Measurements from ENCODE around the gene SMIM36.
"Not testable (repeated sequence)": the region's sequence is repeated elsewhere in the genome, so short reads cannot be mapped to it uniquely, and the experiment has no call there.

Gene SMIM36

DNA sequence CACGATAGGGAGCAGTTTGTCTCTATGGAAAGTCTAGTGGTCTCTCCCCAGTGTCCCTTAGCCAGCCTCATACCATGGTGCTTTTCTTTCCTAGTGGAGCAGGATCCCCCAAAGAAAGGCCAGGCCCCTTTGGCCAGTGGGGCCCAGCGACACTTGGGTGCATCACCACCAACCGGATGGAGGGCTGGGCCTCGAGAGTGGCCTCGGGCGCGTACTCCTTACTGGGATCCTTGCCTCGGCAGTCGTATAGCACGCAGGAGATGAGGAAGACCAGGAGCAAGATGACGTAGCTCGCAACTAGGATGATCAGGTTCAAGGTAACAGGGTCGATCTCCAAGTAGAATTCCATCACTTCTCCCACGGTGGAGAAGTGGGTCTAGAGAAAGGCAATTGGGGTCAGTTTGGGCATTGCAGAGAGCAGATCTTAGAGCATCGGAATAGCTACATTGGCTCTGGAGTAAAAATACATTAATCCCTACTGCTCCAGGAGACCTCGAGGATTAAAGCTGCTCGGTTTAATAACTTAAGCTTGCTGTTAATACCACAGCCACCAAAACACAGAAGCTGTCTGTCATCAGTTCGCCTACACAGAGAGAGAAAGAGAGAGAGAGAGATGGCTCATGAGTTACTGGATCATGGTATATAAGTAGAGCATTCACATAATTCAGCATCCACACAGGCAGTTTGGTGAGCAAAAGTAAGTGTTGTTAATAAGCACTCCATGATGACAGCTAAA lies at the start of gene SMIM36:
TSS of gene SMIM36 (minus strand) at position 467 of the 736 bp plus-strand sequence.
- DNase-seq (ENCODE audit: extremely low read depth in 1 of 2, low read depth in 1 of 2), result no peak

DNA sequence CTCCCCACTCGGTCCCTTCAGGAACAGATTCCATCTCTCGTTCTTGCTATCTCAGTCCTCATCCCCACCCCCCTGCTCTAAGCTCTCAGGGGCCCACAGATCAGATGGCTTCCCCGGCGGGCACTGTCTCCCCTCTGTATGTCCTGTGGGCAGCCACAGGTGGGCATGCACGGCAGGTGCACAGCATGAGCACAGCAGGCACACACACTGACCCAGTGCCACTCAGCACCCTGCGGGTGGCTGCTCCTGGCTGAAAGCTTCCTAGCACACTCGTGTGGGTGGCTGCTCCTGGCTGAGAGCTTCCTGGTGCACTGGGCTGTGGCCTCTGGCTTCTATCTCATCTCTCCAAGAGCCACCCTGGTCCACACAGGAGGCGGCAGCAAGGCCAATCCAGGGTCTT lies 44.5 kb upstream of the SMIM36 start:
- no peak for DNase-seq (ENCODE audit: extremely low read depth in 1 of 2, low read depth in 1 of 2)

DNA sequence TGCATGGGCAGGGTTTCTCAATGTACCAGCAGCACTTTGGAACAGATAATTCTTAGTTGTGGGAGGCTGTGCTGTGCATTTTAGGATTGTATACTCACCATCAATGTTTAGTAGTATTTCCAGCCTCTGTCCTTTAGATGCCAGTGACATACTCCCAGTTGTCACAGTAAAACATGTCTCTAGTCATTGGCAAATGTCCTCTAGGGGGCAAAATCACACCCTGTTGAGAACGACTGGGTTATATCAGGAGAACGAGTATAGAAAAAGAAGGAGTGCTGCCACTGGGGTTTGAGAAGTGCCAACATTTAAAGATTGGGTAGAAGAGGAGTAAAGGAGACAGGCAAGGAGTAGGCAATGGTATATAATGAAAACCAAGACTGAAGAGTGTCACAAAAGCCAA lies 37.9 kb upstream of the SMIM36 start:
- no peak for DNase-seq (ENCODE audit: extremely low read depth in 1 of 2, low read depth in 1 of 2)

DNA sequence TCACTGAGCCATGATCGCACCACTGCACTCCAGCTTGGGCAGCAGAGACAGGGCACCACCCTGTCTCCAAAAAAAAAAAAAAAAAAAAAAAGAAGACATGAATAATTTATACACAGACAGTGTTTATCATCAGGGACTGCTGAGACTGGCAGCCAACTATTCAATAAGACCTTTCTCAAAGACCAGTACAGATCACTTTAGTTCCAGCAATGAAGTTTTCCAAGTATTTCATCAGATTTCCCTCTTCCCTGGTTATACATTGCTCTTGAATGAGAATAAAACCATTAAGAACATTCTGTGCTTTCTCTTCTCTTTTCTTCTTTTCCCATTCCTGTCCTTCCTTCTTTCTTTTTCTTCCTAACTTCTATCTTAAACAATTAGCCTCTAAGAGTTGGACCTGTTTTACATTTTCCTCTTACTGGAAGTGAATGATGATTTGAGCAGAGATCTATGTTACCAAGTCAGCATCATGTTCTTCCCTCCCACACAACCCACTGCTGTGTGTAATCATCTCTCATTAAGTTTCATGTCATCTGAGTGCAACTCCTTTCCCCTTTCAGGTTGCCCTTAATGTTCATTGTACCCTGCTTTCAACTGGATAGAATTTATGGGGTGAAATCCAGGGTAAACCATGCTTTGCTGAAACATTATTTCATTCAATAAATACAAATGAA lies 35.9 kb upstream of the SMIM36 start:
- DNase-seq (ENCODE audit: extremely low read depth in 1 of 2, low read depth in 1 of 2), result no peak

DNA sequence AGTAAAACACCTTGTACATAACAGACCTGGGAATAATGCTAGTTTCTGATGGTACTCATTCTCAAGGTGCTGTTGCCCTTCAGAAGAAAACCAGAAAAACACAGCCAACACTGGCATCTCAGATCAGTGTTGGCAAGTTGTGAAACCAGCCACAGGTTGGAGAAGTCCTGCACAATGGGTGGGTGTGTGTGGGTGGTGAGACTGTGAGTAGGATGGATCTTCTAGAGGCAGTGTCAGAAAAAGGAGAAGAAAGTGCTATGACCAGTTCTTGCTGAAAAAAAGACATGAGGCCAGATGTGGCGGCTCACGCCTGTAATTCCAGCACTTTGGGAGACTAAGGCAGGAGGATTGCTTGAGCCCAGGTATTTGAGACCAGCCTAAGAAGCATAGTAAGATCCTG lies 35.2 kb upstream of the SMIM36 start:
- no peak for DNase-seq (ENCODE audit: extremely low read depth in 1 of 2, low read depth in 1 of 2)

DNA sequence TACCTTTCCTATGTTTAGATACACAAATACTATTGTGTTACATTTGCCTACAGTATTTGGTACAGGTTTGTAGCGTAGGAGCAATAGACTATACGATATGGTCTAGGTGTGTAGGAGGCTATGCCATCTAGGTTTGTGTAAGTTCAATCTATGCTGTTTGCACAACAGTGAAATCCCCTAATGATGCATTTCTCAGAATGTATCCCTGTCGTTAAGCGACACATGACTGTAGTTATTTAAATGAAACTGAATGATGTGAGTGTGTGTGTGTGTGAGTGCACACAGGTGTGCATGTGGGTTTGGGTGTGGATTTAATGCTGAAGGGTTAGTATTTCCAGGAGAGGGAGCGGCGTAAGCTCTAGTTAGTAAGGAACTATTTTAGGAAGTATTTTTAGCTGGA lies 34.6 kb upstream of the SMIM36 start:
- no peak for DNase-seq (ENCODE audit: extremely low read depth in 1 of 2, low read depth in 1 of 2)

DNA sequence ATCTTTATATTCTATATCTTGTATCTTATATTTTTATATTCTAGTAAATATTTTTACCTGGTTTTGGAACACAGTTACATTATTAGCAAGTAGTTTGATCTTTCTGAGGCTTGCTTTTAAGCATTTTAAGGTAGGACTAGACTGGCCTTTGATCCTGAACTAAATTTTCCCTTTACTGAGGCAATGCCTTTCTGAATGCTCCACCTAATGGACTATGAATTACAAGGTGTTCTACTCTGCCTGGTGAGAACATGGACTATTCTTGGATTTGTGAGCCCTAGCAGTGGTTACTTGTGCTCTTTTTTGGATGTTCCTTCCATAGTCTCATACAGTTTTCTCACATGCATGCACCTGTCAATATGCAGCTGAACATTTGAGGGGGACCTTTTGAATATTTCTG lies 32.5 kb upstream of the SMIM36 start:
- DNase-seq (ENCODE audit: extremely low read depth in 1 of 2, low read depth in 1 of 2), result no peak

DNA sequence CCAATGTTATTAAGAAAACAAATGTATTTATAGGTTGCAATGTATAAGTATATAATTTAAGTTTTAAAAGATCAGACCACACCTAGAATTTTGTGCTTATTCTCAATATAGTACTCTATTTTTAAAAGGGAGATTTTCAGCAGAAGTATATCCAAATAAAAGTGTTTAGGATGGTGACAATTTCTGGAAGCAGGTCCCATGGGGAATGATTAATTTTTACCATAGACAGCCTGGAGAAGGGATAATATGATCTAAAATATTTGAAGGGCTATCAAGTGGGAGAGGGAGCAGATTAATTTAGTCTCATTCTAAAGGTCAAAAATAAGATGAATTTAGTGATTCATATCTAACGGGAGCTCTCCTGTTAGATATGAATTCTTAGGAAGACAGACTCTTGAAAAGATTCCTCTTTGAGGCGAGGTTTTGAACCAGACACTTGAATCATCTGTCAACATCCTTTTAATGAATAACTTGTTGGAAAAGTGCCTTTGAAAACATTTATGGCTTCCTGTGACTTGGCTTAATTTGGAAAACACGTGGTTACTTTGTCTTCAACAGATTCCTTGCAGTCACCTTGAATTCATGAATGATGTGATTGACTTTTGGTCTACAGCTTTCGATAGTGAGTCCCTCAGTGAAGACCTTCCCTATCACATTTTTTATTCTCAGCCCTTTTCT lies 29.3 kb upstream of the SMIM36 start:
- DNase-seq (ENCODE audit: extremely low read depth in 1 of 2, low read depth in 1 of 2), result no peak

DNA sequence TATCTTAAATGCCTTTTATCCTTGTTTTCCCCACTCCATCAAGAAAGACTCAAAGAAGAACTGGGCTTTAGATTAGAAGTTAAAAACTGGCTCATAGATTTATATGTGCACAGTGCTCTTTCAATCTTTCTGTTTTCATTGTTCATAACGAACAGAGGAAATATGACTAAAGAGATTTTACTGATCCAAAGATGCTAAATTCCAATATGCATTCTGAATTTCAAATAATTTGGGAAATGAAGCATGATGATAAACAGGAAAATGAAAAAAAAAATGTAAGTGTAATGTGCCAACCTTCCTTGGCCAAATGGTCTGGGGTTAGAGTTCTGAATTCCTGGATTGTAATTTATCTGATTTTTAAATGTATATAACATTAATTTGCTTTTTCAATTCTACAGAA lies 25.0 kb upstream of the SMIM36 start:
- no peak for DNase-seq (ENCODE audit: extremely low read depth in 1 of 2, low read depth in 1 of 2)

DNA sequence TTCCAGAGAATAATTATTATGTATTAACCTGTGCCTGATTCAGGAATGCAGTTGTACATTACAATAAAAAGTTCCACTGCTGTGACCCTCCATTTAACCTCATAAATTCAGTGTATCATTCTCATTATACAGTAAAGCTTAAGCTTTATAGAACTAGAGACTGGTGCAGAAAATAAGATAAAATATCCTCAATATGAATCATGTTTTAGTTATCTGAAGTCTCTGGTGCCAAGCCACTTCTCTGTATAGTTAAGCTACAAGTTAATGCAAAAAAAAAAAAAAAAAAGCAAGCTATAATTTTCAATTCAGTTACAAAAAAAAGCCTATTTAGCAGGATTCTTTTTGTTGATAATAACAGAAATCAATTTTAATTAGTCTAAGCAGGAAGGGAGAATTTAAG lies 22.4 kb upstream of the SMIM36 start:
- DNase-seq (ENCODE audit: extremely low read depth in 1 of 2, low read depth in 1 of 2), result no peak

DNA sequence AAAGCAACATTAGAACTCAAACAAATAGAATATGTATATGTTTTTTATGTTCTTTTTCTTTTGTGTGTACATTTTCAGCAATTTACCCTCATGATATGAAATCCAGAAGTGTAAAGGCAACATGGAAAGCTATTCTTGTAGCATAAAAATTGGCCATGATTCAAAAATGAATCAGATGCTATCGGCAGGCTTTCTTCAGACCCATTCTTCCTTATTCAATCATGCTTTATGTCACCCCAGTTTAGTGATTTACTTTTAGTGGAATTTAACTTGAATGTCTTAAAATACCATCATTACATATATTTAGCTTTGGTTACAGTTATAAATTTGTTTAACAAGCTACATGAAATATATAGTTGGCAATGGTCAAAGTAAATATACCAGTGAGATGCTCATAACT lies 21.4 kb upstream of the SMIM36 start:
- no peak for DNase-seq (ENCODE audit: extremely low read depth in 1 of 2, low read depth in 1 of 2)

DNA sequence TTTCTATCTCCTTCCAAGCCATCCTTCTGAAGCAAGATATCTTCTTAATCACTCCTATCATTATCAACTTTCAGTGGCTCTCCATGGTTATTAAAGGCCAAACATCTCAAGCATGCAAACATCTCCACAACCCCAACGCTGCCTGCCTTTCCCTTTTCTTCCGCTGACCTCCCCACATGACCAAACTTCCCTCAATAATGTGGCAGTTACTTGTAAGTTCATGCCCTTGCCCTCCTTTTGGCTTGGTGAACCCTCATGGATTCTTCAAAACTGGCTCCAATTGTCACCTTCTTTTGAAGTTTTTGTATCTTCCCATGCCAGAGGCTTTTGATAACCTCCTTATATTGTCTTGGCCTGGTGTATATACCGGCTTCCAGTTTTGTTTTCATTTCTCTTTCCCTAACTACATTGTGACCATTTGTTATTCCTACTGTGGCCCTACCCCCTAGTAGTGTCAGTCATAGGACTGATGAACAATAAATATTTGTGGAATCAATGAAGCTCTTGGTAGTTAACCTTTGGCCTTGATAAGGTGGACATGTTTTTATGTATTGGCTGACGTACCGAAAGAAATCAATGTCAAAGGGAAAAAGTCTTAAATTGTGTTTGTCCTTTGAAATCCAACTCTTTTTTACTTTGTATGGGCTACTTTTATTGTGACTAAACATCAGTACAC lies 19.9 kb upstream of the SMIM36 start:
- no peak for DNase-seq (ENCODE audit: extremely low read depth in 1 of 2, low read depth in 1 of 2)

DNA sequence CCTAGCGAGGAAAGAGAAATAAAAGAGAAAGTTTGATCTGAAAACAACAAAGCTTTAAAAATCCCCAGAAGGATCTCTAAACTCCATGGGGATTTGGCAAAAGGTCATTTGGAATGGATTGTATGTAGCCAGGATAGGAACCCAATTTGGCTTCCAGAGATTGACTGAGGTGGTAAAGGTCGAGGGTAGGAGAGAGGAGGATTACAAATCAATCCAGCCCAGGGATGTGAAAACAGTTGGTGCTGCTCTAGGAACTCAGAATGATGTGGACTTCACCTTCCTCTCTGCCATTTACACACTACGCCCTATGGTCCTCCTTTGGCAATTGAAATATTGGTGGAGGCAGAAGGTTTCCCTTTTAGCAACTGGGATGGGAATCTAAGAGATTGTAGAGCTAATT lies 18.8 kb upstream of the SMIM36 start:
- no peak for DNase-seq (ENCODE audit: extremely low read depth in 1 of 2, low read depth in 1 of 2)

DNA sequence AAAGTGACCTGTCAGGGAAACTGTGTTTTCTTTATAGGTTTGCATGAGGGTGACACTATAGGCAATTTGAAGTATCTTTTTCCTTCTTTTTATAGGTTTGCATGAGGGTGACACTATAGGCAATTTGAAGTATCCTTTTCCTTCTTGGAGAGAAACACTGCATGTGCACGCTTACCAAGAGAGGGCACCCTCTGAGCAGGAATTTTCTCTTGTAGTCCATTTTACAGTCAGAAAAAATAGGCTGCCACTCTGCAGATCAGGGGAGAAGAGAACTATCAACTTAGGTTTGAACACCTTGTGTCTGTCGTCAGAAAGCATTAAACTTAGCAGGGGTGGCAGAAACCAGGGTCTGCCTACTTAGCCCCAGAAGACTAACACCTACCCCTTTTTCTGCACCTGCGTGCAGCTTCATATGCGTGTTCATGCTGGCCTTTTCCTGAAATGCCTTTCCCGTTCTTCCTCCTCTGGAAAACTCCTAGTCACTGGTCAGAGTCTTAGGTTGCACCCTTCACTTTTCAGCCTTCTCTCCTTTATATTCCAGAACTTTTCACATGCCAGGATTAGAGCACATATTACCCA lies 16.4 kb upstream of the SMIM36 start:
- DNase-seq (ENCODE audit: extremely low read depth in 1 of 2, low read depth in 1 of 2), result no peak

DNA sequence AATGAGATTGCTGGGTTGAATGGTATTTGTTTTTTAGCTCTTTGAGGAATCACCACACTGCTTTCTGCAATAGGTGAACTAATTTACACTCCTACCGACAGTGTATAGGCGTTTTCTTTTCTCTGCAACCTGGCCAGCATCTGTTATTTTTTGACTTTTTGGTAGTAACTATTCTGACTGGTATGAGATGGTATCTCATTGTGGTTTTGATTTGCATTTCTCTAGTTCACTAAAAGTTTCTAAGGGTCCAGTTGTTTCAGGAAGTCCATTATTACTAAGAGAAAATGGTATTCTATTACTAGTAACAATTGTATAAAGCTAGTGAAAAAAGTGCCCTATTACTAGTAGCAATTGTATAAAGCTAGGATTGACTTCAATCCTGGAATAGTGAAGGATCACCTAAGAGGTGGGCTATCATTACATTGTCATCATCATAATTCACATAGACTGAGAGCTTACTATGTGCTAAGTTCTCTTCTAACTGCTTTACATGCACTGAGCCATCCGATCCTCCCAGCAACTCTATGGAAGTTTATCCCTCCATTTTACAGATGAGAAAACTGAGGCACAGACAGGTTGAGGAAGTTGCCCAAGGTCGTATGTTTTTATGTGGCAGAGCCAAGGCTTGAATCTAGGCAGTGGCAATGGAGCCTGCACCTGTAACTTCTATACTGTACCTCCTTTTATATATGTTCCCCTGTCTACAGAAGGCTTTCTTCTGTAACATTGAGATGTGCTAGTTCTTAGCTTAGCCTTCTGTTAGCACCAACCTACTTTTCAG lies 13.4 kb upstream of the SMIM36 start:
- DNase-seq (ENCODE audit: extremely low read depth in 1 of 2, low read depth in 1 of 2), result no peak

DNA sequence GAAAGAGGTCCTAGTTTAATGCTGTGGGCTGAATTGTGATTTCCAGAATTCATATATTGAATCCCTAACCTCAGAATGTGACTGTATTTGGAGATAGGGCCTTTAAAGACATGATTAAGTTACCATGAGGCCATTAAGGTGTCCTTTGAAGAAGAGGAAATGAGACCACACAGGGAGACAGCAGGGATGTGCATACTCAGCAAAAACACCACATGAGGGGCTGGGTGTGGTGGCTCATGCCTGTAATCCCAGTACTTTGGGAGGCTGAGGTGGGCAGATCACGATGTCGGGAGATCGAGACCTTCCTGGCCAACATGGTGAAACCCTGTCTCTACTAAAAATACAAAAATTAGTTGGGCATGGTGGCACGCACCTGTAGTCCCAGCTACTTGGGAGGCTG lies 11.8 kb upstream of the SMIM36 start:
- DNase-seq (ENCODE audit: extremely low read depth in 1 of 2, low read depth in 1 of 2), result not testable (repeated sequence)

DNA sequence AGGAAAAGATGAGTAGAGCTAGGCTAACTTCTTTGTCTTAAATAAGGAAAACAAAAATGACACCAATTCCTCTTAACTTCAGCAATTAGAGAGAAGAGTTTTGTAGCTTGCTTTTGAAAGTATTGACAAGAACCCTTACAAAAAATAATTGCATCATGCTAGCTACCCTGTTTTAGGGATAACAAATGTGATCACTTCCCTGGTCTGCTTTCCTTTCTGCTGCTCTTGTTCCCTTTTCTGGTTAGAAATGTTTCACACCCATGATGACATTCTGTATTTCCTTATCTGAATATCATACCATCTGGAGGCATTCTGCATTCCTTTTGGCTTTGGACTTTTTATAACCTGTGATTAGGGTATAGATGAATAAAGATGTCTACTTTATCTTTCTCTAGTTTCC lies 9.9 kb upstream of the SMIM36 start:
- no peak for DNase-seq (ENCODE audit: extremely low read depth in 1 of 2, low read depth in 1 of 2)

DNA sequence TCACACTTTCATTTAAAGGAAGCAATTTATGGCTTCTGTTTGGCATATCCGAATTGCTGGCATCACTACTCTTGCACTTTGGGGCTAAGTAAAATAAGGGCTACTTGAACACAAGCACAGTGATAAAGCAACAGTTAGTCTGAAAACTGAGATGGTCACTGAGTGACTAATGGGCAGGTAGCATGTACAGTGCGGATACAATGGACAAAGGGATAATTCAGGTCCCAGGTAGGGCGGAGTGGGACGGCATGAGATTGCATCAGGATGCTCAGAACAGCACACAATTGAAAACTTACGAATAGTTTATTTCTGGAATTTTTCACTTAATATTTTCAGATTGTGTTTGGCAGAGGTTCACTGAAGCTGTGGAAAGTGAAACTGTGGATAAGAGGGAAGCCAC lies 9.2 kb upstream of the SMIM36 start:
- no peak for DNase-seq (ENCODE audit: extremely low read depth in 1 of 2, low read depth in 1 of 2)

DNA sequence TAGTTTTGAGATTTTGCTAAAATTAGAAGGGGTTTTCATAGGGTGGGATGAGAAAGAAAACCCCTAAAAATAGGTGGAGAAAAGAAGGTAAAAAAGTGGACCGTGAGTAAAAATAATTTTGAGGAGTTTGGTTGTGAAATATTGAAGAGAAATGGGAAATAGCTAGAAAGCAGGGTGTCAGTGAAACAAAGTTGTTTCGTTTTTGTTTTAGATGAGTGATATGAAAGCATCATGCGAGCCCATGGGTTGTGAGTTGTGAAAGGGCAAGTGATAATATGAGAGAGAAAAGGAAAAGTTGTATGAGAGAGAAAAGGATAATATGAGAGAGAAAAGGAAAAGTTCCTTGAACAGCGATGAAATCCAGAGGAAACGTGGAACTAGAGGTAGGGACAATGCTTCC lies 7.3 kb upstream of the SMIM36 start:
- no peak for DNase-seq (ENCODE audit: extremely low read depth in 1 of 2, low read depth in 1 of 2)

DNA sequence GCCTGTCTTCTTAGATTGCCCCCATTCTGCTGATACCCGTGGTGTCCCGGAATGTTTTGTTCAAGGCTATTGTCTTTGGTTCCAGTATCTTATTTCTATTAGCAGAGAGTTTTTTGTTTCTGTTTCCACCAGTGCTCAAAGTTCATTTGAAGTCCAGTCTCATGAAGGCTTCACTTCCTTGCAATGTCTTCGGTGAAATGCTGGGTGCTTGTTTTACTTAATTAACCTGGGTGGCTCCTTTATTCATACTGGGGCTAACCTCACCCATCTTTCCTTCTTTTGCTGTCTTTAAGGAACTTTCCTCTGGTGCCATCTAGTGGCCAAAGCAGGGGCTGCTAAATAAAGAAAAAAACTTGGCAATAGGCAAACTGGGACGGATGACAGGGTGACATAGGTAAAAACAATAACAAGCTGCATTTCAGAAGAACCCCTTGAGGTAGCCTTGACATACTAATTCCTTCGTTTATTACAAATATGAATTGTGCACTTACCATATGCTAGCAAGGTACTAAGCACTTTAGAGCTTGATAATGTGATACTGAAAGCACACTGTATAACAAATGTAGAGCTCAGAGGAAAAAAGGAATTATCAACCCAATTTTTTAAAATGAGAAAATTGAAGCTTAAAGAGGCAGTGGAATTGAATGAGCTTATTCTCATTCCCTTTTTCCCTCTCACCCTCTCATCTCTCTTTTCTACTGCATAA lies 2.8 kb upstream of the SMIM36 start:
- DNase-seq (ENCODE audit: extremely low read depth in 1 of 2, low read depth in 1 of 2), result peak; percentile 13 to 42

Data from activated CD8-positive, alpha-beta memory T cell treated with anti-CD3 and anti-CD28 coated beads for 1 hour (primary cell).